HFF-Myc (cell line): Measurements from ENCODE around the gene SFR1.

Experiments used
- DNase-seq: peaks from one replicate; pipeline ENCODE4 v3.0.0-alpha.2; 2011; ENCODE audit warnings: low read depth; ENCODE audit errors: extremely low read depth
- H3K4me3 ChIP-seq: replicated peaks from 2 replicates; pipeline ENCODE4 v1.5.1; 2011; ENCODE audit warnings: low read depth, mild to moderate bottlenecking, control low read depth, low read length
- CTCF ChIP-seq: IDR thresholded peaks from 2 replicates; pipeline ENCODE4 v1.5.1; 2012; ENCODE audit warnings: mild to moderate bottlenecking, low read depth, low read length, control low read depth; ENCODE audit errors: missing control alignments

SFR1 gene

DNA sequence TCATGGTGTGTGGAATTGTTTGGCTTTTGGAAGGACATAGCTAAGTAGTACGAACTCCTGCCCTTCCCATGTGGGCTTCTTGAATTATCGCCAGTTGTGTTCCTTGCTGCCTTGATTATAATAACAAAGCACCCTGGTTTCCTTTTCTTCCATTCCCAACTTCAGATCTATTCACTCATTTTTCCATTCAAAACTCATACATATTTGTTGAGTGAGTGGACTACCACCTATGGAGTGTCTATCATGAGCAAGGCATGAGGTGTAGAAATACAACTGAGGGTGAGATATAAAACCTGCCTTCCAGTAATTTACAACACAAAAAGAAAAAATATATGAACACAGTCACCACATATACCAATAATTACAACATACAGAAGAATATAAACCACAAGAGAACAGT is 31.4 kb upstream of the SFR1 start:
- TF ChIP-seq CTCF = no peak
- H3K4me3 ChIP-seq = no peak overlapping the region
- no peak for DNase-seq

- TF ChIP-seq CTCF = no peak
- no peak overlapping the region for H3K4me3 ChIP-seq
- no peak for DNase-seq
Measured at GRCh38 chr10:104092749-104093148, 29.2 kb upstream of the SFR1 start.

DNA sequence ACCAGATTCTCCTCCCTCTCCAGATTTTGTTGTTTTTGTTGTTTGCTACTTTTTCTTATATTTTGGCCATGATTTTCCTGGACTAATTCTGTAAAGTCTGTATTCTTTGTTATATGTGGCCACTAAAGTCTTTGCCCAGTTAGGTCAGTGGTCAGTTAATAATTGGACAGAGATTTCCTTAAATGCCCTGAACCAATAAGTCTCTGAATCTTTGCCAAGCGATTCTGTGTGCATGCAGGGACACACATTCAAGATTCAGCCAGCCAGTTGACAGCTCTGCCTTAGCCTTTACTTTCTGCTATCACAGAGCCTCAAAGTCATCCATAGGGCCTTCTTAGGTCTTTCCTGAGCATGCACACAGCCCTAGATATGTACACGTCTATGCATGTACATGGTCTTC is 25.3 kb upstream of the SFR1 start:
- no peak for DNase-seq
- no peak overlapping the region for H3K4me3 ChIP-seq
- no peak for TF ChIP-seq CTCF

- no peak for TF ChIP-seq CTCF
- H3K4me3 ChIP-seq = no peak overlapping the region
- no peak for DNase-seq
Measured at GRCh38 chr10:104098358-104098925, 23.5 kb upstream of the SFR1 start.

DNA sequence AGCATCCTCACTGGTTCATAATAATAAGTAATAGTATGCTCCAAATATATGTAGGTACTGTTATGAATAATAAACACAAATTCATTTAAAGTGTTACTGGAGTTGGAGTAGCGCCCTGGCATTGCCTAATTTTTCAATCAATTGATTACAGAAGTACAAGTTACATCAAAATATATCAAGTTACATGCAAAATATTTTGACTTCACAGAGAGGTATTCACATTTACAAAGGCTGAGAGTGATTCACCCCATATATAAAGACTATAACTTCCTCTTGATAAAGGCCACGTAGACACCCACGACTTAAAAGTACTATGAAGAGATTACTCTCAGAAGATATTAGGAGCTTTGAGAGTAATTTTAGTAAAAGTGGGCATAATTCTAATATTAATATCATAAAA is 22.7 kb upstream of the SFR1 start:
- no peak for DNase-seq
- H3K4me3 ChIP-seq = no peak overlapping the region
- no peak for TF ChIP-seq CTCF

- DNase-seq = no peak
Measured at GRCh38 chr10:104099941-104100340, 22.0 kb upstream of the SFR1 start.

More at GRCh38 chr10:104099941-104100340, 22.0 kb upstream of the SFR1 start:
- no peak for TF ChIP-seq CTCF
- no peak overlapping the region for H3K4me3 ChIP-seq
